Karpas-422 (cell line): ENCODE results near the gene GFAP. TPM values are rescaled to one million over a fixed set of nuclear protein-coding genes. Genes with fewer than 3 reads are reported as not detected.

ENCODE experiments used
- DNase-seq: peaks from one replicate; pipeline ENCODE4 v3.0.0-alpha.2; 2015
- H2AFZ ChIP-seq: fragments of 200-600 bp; sonication (generic); 2 replicates; pipeline ENCODE4 v1.6.1; 2014; ENCODE audit warnings: antibody characterized with exemption, low read length, mixed read lengths
- H3K27ac ChIP-seq: fragments of 200-600 bp; sonication (generic); 2 replicates; pipeline ENCODE4 v1.5.1; 2014; ENCODE audit warnings: mild to moderate bottlenecking, low read length, moderate library complexity
- H3K27me3 ChIP-seq: fragments of 200-600 bp; sonication (generic); 2 replicates; pipeline ENCODE4 v1.6.1; 2014; ENCODE audit warnings: low read length, mixed read lengths
- H3K36me3 ChIP-seq: fragments of 200-600 bp; sonication (generic); 2 replicates; pipeline ENCODE4 v1.6.1; 2014; ENCODE audit warnings: low read length, mixed read lengths; ENCODE audit not compliant: insufficient read depth
- H3K4me1 ChIP-seq: fragments of 200-600 bp; sonication (generic); 2 replicates; pipeline ENCODE4 v1.6.1; 2014; ENCODE audit warnings: mild to moderate bottlenecking, low read length, mixed read lengths
- H3K4me2 ChIP-seq: fragments of 200-600 bp; sonication (generic); 2 replicates; pipeline ENCODE4 v1.6.1; 2014; ENCODE audit warnings: low read length, low read depth, mild to moderate bottlenecking; ENCODE audit not compliant: poor library complexity, severe bottlenecking
- H3K4me3 ChIP-seq: fragments of 200-600 bp; sonication (generic); 2 replicates; pipeline ENCODE4 v1.5.1; 2014; ENCODE audit warnings: mild to moderate bottlenecking, antibody characterized with exemption, low read length, mixed read lengths
- H3K79me2 ChIP-seq: fragments of 200-600 bp; sonication (generic); 2 replicates; pipeline ENCODE4 v1.6.1; 2014; ENCODE audit warnings: mild to moderate bottlenecking, low read length, mixed read lengths
- H3K9ac ChIP-seq: fragments of 200-600 bp; sonication (generic); 2 replicates; pipeline ENCODE4 v1.6.0; 2014; ENCODE audit warnings: low read length
- H3K9me2 ChIP-seq: fragments of 200-600 bp; sonication (generic), shearing (Covaris generic); replicated peaks from 2 replicates; pipeline ENCODE4 v1.6.0; 2014; ENCODE audit warnings: mild to moderate bottlenecking, low read length, moderate library complexity; ENCODE audit not compliant: insufficient read depth
- H3K9me3 ChIP-seq: fragments of 300-700, 200-600 bp; sonication (generic); 2 replicates; pipeline ENCODE4 v1.6.1; 2014; ENCODE audit warnings: low read length, mixed read lengths
- H4K20me1 ChIP-seq: fragments of 200-600 bp; sonication (generic); 2 replicates; pipeline ENCODE4 v1.6.1; 2014; ENCODE audit warnings: mild to moderate bottlenecking, antibody characterized with exemption, low read length, low read depth; ENCODE audit not compliant: insufficient read depth
- total RNA-seq: library from RNA; depleted of rRNA; stranded (reverse); fragments of >200 nt; shearing (Covaris generic); gene quantifications from 2 replicates; pipeline ENCODE4 v1.2.3, GENCODE V29; 2014; ENCODE audit warnings: low replicate concordance

Gene GFAP
- total RNA-seq, 1 experiment from 2014 or later = not detected

DNA sequence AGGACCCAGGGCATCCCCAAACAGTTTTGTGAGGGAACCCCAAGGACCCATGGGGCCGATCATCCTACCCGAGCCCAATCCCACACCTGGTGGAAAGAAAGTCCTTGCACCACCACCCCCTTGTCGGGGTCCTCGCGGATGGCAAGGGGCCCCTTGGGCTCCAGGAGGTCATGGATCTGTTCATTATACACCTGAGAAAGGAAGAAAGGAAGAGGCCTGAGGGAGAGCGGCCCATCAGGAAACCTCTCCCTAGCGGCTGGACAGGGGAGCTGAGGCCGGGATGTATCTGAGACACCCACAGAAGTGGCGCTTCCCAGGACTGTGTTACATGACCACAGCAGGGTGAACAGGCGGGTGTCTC lies 19.4 kb upstream of the GFAP start:
- Histone ChIP-seq H2AFZ (no peak overlapping the region), H3K9me3 (no peaks in the 10 kb centered on the region), H3K4me3 (no peak overlapping the region), H3K9me2 (no peaks in the 10 kb centered on the region), H3K4me1 (no peaks in the 10 kb centered on the region), H3K9ac (no peak overlapping the region), H3K4me2 (no peak overlapping the region), H4K20me1 (no peaks in the 10 kb centered on the region), H3K36me3 (peaks cover 34% of the 10 kb centered on the region), H3K27ac (no peak overlapping the region), H3K27me3 (no peaks in the 10 kb centered on the region), H3K79me2 (peaks cover 24% of the 10 kb centered on the region)
- no peak for DNase-seq

GRCh38 chr17:44933824-44934744 lies 18.8 kb upstream of the GFAP start:
- Histone ChIP-seq H3K4me3 (no peak overlapping the region), H3K27ac (no peak overlapping the region), H3K4me2 (no peak overlapping the region), H3K9me3 (no peaks in the 10 kb centered on the region), H3K27me3 (no peaks in the 10 kb centered on the region), H4K20me1 (no peaks in the 10 kb centered on the region), H3K4me1 (no peaks in the 10 kb centered on the region), H3K79me2 (peaks cover 19% of the 10 kb centered on the region), H3K9me2 (no peaks in the 10 kb centered on the region), H2AFZ (no peak overlapping the region), H3K9ac (no peak overlapping the region), H3K36me3 (peaks cover 33% of the 10 kb centered on the region)
- DNase-seq = no peak

GRCh38 chr17:44932787-44933097 lies 17.4 kb upstream of the GFAP start:
- Histone ChIP-seq H3K27ac (no peak overlapping the region), H3K9me3 (no peaks in the 10 kb centered on the region), H3K4me3 (no peak overlapping the region), H3K9me2 (no peaks in the 10 kb centered on the region), H2AFZ (no peak overlapping the region), H3K79me2 (peaks cover 10% of the 10 kb centered on the region), H3K36me3 (peaks cover 35% of the 10 kb centered on the region), H3K9ac (no peak overlapping the region), H3K27me3 (no peaks in the 10 kb centered on the region), H4K20me1 (0 out of 2 replicates have a peak, but pooled peaks cover 3% of the 10 kb centered on the region), H3K4me2 (no peak overlapping the region), H3K4me1 (no peaks in the 10 kb centered on the region)
- no peak for DNase-seq

DNA sequence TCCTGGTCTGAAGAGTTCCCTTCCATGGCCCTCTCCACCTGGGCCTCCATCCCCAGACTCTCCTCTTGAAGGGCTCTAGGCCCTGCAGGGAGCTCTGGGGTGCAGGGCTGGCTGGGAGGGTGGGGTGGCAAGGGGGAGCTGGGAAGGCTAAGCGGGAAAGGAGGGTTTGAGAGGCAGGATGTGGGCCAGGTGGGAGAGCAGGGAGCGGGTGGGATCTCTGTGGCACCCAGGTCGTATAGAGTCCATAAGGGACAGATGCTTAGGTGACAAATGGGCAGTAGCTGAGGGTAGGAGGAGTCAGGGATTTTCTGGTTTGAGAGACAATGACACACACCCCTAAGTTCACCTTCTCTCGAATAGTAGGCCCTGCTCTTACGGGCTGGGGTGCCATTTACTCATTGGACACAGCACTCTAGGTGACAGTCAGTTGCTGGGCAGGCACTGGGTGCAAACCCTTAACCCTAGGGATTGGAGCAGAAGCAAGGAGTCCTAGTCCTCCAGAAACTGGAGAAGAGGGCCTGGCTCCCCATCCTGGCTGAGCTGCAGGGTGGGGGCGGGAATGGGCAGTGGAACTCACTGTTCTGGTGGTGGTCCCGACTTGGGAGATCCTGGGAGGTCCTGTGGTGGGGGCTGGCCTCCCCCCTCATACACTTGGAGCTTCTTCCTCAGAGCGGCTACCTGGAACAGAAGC lies 16.9 kb upstream of the GFAP start:
- Histone ChIP-seq H3K27me3 (no peaks in the 10 kb centered on the region), H2AFZ (no peak overlapping the region), H4K20me1 (0 out of 2 replicates have a peak, but pooled peaks cover 3% of the 10 kb centered on the region), H3K9me2 (no peaks in the 10 kb centered on the region), H3K27ac (no peak overlapping the region), H3K9ac (no peak overlapping the region), H3K4me2 (no peak overlapping the region), H3K9me3 (no peaks in the 10 kb centered on the region), H3K79me2 (peaks cover 5% of the 10 kb centered on the region), H3K36me3 (peaks cover 35% of the 10 kb centered on the region), H3K4me3 (no peak overlapping the region), H3K4me1 (no peaks in the 10 kb centered on the region)
- DNase-seq = no peak

DNA sequence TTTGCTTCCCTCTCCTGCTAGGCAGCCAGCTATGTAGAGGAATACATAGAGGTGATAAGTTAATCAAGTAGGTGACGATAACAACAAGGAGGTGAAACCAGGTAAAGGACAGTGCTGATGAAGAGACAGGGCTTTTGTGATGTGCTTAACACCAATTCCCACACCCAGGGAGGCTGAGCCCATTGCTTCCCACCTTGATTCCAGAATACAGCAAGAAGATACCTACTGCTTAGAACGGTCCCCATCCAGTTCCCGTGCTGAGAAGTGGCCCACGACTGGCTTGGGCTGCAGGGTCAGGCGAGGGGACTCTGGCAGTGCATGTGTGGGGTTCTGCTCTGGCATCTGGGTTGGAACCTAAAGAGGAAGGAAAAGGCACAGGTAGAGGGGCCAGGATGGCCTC lies 16.1 kb upstream of the GFAP start:
- H3K9ac ChIP-seq = no peak overlapping the region
- H3K4me1 ChIP-seq = no peaks in the 10 kb centered on the region
- no peak for DNase-seq
- no peaks in the 10 kb centered on the region for H3K27me3 ChIP-seq
- H3K4me3 ChIP-seq = no peak overlapping the region
- peaks cover 35% of the 10 kb centered on the region for H3K36me3 ChIP-seq
- H2AFZ ChIP-seq = no peak overlapping the region
- no peaks in the 10 kb centered on the region for H3K79me2 ChIP-seq
- H4K20me1 ChIP-seq = 0 out of 2 replicates have a peak, but pooled peaks cover 3% of the 10 kb centered on the region
- no peaks in the 10 kb centered on the region for H3K9me2 ChIP-seq
- H3K9me3 ChIP-seq = no peaks in the 10 kb centered on the region
- no peak overlapping the region for H3K4me2 ChIP-seq
- H3K27ac ChIP-seq = no peak overlapping the region

GRCh38 chr17:44930667-44931066 lies 15.4 kb upstream of the GFAP start:
- 0 out of 2 replicates have a peak, but pooled peaks cover 3% of the 10 kb centered on the region for H4K20me1 ChIP-seq
- H3K9ac ChIP-seq = no peak overlapping the region
- no peaks in the 10 kb centered on the region for H3K27me3 ChIP-seq
- H3K36me3 ChIP-seq = peaks cover 35% of the 10 kb centered on the region
- no peaks in the 10 kb centered on the region for H3K79me2 ChIP-seq
- H3K4me1 ChIP-seq = no peaks in the 10 kb centered on the region
- H3K9me2 ChIP-seq = no peaks in the 10 kb centered on the region
- H2AFZ ChIP-seq = no peak overlapping the region
- no peak overlapping the region for H3K4me2 ChIP-seq
- H3K4me3 ChIP-seq = no peak overlapping the region
- no peak for DNase-seq
- H3K9me3 ChIP-seq = no peaks in the 10 kb centered on the region
- no peak overlapping the region for H3K27ac ChIP-seq

DNA sequence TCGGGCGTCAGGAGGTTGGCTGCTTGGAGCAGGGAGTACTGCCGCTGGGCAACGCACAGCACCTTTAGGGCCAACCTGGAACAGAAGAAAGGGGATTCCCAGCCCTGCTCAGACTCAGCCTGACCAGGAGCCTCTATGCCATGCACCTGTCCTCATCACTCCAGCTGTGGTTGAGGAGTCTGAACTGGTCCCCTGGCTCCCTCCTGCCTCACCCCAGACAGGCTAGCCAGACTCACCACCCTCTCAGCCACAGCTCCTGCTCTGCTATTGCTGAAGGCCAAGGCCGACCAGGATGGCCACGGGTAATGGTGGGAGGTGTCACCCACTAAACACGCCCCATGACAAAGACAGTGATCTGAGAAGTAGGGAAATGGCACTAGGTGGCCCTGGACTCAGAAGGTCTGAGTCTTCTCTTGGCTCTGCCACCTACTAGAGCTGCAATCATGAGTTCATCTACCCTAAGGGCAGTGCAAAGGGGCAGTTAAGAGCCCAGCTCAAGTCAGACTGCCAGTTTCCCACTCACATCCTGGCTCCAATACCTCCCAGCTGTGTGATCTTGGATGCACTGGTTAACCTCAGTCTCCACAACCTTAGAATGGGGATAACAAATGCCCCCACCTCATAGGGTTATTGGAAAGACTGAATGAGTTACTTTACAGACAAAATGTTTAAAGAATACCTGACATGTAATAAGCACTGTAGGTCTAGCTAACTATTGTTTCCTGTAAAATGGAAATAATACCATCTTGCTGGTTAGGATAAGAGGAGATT lies 13.8 kb upstream of the GFAP start:
- Histone ChIP-seq H3K4me1 (no peaks in the 10 kb centered on the region), H3K79me2 (no peaks in the 10 kb centered on the region), H3K4me3 (no peak overlapping the region), H3K27ac (no peak overlapping the region), H3K27me3 (no peaks in the 10 kb centered on the region), H4K20me1 (0 out of 2 replicates have a peak, but pooled peaks cover 3% of the 10 kb centered on the region), H2AFZ (no peak overlapping the region), H3K9ac (no peak overlapping the region), H3K4me2 (no peak overlapping the region), H3K36me3 (peaks cover 35% of the 10 kb centered on the region), H3K9me3 (no peaks in the 10 kb centered on the region), H3K9me2 (no peaks in the 10 kb centered on the region)
- DNase-seq = no peak

- no peaks in the 10 kb centered on the region for H3K79me2 ChIP-seq
- H3K27ac ChIP-seq = no peak overlapping the region
- 0 out of 2 replicates have a peak, but pooled peaks cover 3% of the 10 kb centered on the region for H4K20me1 ChIP-seq
- H3K4me1 ChIP-seq = no peaks in the 10 kb centered on the region
- DNase-seq = no peak
- H3K9ac ChIP-seq = no peak overlapping the region
- H3K36me3 ChIP-seq = peaks cover 35% of the 10 kb centered on the region
- no peaks in the 10 kb centered on the region for H3K27me3 ChIP-seq
- H3K9me3 ChIP-seq = no peaks in the 10 kb centered on the region
- no peaks in the 10 kb centered on the region for H3K9me2 ChIP-seq
- no peak overlapping the region for H2AFZ ChIP-seq
- no peak overlapping the region for H3K4me3 ChIP-seq
- H3K4me2 ChIP-seq = no peak overlapping the region
Observed at GRCh38 chr17:44928136-44928535, 12.8 kb upstream of the GFAP start.
